GM21390 (cell line): ENCODE measurements around the gene SCN9A.
"Not testable (repeated sequence)": the region's sequence is repeated elsewhere in the genome, so short reads cannot be mapped to it uniquely, and the experiment has no call there.

Experiments used
- ATAC-seq: cut with Tn5 transposase; IDR thresholded peaks from one replicate; pipeline ENCODE4 v1.9.1; 2021; ENCODE audit not compliant: unreplicated experiment

The SCN9A gene

GRCh38 chr2:166249318-166249717 lies 126.4 kb downstream of the SCN9A start:
- ATAC-seq = no peak

- no peak for ATAC-seq
These were observed 128.8 kb downstream of the SCN9A start for GRCh38 chr2:166246901-166247300.

- no peak for ATAC-seq
These were observed 133.4 kb downstream of the SCN9A start for GRCh38 chr2:166242309-166242708.

GRCh38 chr2:166240387-166241313 lies 135.1 kb downstream of the SCN9A start:
- no peak for ATAC-seq

GRCh38 chr2:166239548-166239947 lies 136.2 kb downstream of the SCN9A start:
- ATAC-seq = no peak

GRCh38 chr2:166238176-166238575 lies 137.6 kb downstream of the SCN9A start:
- ATAC-seq = no peak

GRCh38 chr2:166234112-166234846 lies 141.5 kb downstream of the SCN9A start:
- ATAC-seq = no peak

GRCh38 chr2:166233244-166233643 lies 142.5 kb downstream of the SCN9A start:
- ATAC-seq = no peak

GRCh38 chr2:166230724-166231070 lies 145.0 kb downstream of the SCN9A start:
- no peak for ATAC-seq

- no peak for ATAC-seq
These were observed 145.6 kb downstream of the SCN9A start for GRCh38 chr2:166230024-166230723.

GRCh38 chr2:166229678-166230023 lies 146.1 kb downstream of the SCN9A start:
- no peak for ATAC-seq

GRCh38 chr2:166224197-166224596 lies 151.5 kb downstream of the SCN9A start:
- no peak for ATAC-seq

GRCh38 chr2:166223298-166223697 lies 152.4 kb downstream of the SCN9A start:
- ATAC-seq = no peak

GRCh38 chr2:166211079-166211478 lies 164.7 kb downstream of the SCN9A start:
- no peak for ATAC-seq

- not testable (repeated sequence) for ATAC-seq
These were observed 165.8 kb downstream of the SCN9A start for GRCh38 chr2:166209944-166210343.

GRCh38 chr2:166209367-166209766 lies 166.4 kb downstream of the SCN9A start:
- ATAC-seq = not testable (repeated sequence)

- ATAC-seq = not testable (repeated sequence)
These were observed 169.6 kb downstream of the SCN9A start for GRCh38 chr2:166206153-166206552.

- ATAC-seq = no peak
These were observed 173.0 kb downstream of the SCN9A start for GRCh38 chr2:166202778-166203177.

- ATAC-seq = no peak
These were observed 178.3 kb downstream of the SCN9A start for GRCh38 chr2:166197446-166197845.

GRCh38 chr2:166193407-166193806 lies 182.3 kb downstream of the SCN9A start:
- no peak for ATAC-seq

GRCh38 chr2:166188084-166188483 lies 187.7 kb downstream of the SCN9A start:
- ATAC-seq = no peak

GRCh38 chr2:166184789-166185188 lies 191.0 kb downstream of the SCN9A start:
- no peak for ATAC-seq
